ENCODE results near the gene THSD4.

GRCh38 chr15:71218272-71218805, 103.1 kb downstream of the THSD4 start:
- no peak for TF ChIP-seq CTCF (conservative IDR thresholded peaks at IDR 0.05)
- TF ChIP-seq EZH2 (IDR thresholded peaks at IDR 0.05; ENCODE audit: low read depth), result no peak
